GM19328 (cell line): ENCODE measurements around the gene FRS3.

Experiments used
- ATAC-seq: cut with Tn5 transposase; IDR thresholded peaks from one replicate; pipeline ENCODE4 v1.9.1; 2021; ENCODE audit warnings: mild to moderate bottlenecking, moderate library complexity; ENCODE audit not compliant: unreplicated experiment

FRS3 gene

DNA sequence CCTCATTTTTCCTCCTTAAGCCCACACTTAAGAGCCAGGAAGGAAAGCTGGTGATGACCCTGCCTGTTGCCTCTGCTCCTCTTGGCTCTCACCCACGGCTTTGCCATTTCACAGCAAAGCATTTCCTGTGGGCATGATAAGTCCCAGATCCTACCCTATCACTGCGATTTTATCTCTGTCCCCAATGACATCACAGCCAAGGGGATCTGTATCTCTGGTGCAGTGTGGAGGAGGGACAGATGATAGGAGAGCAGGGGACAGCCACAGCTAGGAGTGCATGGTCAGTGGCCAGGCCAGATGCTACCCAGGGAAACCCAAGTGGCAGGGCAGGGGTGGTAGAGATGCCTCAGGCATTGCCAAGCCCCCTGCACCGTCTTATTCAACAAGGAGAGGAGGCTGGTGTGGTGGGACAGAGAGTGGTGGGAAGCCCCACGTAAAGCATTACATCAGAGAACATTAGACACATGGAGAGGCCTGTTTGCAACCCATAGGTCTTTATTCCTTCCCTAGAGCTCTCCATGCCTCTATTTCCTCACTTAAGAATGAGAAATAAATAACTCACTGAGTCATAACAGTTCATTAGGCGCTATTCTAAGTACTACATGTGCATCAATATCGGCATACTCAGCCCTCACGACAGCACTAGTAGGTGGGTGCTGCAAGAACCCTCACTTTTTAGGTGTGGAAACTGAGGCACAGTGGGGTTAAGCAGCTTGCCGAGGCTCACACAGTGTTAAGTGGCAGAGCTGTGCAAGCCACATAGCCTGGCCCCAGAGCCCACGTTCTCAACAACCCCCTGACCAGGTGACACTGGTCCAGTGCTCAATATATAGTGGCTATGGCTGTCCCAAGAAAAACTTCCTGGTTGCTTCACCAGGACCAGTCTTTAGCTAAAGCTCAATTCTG, 48.9 kb downstream of the FRS3 start:
- no peak for ATAC-seq

DNA sequence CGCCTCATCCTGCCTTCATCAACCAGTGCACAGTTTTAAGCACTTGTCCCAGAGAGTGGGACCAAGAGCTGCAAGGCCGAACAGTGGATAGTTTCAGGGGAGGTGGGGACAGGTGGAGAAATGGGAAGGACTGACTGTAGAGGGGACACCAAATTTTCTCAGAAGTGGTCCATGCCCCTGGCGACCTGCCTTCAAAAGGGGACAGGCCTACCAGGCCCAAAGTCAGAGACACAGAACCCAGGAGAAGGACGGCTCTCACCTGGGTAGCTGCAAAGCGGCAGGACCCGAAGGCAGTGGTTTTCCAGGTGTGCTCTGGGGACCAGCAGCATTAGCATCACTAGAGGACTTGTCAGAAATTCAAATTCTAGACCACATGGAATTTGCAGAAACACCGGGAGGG, 50.1 kb downstream of the FRS3 start:
- no peak for ATAC-seq

DNA sequence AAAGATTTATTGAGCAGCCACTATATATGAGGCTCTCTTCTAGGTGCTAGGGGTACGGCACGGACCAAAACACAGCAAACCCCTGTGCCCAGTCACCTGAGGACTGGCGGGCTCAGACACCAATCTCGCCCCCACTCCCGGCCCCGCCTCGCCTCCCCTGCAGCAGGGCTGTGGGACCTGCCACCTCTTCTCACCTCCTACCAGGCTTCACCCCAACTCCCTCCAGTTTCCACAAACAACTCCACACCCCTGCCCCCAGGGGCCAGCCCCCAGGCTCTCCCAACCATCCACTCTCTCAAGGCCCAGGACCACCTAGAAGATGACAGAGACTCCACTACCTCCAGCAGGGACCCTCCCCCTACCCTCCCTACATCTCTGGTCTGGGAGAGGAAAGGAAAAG, 50.7 kb downstream of the FRS3 start:
- ATAC-seq: no peak

DNA sequence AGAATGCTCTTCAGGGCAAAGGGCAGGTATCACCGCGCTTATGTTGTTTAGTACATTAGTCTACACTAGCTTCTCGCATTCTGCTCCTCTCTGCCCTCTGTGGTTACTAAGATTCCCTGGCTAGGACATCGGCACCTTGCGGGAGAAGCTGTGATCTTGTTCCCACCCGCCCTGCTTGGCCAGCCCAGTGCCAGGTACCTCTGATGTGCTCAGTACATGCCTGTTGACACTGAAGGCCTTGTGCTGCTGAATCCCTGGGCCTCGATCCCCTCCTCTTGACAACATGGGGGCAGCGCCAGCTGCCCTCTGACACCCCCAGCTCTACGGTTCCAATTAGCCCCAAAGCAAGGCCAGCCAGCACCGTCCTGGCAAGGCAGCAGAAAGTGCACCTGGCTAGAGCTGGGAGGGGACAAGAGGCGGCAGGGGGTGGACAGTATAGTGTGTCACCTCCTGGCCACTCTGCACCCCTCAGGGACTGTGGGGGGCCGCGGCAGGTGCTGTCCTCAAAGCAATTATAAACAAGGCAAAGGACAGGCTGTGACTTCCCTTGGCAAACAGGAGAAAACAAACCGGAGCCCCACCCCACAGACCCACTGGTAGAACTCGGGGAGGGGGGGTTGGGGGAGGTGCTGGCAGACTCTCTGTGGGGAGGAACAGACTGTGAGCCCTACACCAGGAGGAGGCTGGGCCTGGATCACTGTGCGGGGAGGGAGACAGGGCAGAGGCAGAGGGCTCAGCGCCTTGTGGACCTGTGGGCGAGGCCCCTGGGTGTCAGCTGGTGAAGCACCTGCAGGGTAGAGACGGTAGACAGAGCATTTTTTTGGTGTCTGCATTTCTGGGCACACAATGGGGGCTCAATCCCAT, 51.4 kb downstream of the FRS3 start:
- no peak for ATAC-seq

DNA sequence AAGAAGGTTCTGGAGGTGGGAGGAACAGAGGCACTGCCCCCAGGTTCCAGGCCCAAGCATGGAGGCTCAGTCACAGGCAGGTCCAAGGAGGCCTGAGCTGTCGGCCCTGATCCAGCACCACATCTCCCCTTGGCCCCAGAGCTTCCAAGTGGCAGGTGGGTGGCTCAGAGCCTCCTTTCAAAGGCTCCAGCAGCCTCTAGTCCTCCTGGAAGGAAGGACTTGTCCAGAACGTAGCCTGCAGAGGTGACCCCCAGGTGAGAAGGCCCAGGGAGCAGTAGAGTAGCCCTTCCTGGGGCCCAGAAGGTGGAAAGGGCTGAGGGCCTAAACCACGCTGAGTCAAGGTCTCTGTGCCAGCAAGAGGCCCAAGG, 52.0 kb downstream of the FRS3 start:
- no peak for ATAC-seq

DNA sequence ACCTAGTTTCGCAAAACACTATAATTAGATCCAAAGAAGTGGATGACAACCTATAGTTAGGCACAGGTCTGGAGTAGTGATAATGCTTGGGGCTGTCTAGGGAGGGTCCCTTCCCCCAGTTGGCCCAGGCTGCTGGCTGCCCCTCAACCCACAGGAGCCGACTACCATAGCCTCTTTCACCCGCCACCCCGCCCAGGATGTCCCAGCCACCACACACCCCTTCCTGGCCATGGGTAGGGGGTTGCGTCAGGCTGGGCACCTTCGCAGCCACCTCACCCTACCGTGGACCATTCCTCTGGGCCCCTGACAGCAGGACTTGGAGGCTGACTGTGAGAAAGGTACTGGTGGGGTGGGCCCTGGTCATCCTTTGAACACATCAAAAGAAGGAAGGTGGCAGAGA, 52.8 kb downstream of the FRS3 start:
- no peak for ATAC-seq

DNA sequence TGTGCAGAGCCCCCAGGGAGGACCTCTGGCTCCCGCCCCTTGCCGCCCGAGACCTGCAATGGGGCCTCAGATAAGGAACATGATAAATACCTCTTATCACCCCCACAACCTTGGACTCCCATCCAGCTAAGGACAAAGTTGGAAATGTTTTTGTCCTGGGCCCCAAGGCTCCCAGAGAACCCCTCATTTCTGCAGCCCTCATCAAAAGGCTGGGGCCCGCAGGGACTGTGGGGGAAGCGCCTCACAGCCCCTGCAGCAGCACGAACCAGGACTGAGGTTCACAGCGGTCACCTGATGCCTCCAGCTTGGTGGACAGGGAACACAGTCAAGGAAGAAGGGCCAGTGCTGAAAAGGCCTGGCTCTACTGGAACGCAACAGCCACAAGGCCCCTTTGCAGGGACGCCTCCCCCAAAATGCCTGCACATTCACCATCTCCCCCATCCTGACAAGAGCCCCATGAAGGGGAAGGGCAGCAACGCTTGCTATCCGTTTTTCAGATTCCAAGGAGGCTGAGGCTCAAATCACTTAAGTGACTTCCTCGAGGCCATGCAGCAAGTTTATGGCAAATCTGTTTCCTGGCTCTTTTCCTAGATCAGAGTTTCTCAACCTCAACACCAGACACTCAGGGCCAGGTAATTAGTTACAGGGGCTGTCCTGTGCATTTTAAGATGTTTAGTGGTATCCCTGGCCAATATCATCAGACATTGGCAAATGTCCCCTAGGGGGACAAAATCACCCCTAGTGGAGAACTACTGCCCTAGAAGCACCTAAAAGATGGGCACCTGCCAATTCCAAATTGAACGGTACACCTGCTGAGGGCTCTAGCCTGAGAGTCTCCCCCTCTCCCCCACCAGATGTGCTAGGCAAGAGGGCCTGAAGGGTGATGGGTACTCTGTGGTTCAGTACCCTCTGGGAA, 54.9 kb downstream of the FRS3 start:
- ATAC-seq: no peak

DNA sequence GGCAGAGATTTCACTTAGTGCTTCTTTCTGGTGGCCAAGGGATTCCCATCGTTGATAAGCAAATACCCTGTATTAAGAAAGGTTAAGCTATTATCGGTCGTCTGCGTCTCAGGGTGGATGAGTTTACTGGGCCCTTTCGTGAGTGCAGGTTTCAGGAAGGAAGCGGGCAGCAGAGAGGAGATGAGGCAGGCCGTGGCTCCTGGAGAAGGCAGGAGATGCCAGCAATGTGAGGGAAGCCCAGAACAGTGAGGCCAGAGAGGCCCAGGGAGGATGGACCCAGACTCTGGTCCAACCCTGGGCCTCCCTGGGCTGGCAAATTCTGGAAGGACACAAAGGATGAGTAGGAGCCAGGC, 55.5 kb downstream of the FRS3 start:
- ATAC-seq: no peak

DNA sequence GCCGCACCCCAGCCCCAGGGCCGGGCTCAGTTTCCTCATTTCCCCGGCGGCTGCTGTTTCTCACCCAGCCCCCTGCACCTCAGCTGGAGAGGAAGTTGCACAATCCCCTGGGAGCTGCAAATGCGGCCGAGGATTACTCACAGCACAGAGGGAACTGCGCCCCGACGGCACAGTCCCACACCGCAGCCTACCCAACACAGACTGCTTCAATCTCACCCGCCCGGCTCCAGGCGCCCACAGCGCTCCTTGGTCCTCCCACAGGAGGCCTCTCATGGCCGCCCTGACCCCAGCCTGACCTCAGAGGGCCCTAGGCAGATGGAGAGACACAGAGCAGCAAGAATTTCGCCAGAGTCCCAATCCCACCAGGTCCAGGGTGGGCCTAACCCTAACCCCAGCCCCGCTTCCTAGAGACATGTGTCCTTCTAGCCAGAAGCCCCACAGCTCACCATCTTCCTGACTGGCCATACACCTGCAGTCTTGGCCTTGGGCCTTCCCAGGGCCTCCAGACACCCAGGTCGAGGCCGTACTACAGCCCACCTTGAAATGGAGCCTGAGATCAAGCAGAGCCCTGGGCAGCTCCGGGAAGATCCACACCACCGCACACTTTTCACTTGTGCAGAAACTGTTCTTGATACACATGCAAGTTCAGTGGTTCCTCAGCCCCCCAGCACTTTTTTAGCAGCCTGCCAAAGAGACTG, 56.0 kb downstream of the FRS3 start:
- peak; percentile 56 for ATAC-seq

DNA sequence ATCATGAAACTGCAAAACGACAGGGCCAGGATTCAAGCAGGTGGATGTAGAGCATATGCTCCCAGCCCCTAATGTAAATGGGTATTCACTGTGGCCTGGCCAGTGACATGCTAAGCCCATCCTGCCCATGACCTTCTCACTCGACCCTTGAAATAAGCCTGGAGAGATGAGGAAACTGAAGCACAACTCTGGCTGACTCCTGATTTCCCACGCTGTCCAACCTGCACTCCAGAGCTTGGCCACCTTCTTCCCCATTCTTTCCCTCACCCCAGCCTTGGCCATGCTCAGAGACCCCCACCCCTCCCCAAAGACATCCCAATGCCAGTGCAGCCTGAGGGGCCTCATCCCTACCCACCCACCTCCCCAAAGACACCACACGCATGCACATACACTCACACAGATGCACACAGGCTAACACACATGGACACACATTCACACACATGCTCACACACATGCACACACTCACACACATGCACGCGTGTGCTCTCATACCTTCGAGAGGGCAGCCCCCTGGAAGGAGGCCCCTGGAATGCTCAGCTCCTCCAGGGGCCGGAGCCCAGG, 56.7 kb downstream of the FRS3 start:
- peak; percentile 2 for ATAC-seq

DNA sequence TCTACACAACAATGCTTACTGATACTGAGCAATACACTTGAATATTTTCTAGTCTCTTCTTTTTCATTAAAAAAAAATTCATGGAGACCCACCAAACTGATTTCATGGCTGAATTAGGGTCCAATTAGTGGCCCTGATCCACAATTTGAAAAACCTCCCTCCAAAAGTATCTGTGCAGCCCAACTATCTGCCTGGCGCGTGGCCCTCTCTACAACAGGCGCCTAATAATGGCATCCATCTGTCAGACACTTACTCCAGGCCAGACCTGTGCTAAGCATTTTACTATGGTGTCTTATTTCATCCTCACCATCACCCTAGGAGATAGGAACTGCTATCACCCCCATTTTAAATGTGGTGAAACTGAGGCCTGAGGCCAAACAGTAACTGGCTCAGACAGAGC, 58.3 kb downstream of the FRS3 start:
- ATAC-seq: no peak

DNA sequence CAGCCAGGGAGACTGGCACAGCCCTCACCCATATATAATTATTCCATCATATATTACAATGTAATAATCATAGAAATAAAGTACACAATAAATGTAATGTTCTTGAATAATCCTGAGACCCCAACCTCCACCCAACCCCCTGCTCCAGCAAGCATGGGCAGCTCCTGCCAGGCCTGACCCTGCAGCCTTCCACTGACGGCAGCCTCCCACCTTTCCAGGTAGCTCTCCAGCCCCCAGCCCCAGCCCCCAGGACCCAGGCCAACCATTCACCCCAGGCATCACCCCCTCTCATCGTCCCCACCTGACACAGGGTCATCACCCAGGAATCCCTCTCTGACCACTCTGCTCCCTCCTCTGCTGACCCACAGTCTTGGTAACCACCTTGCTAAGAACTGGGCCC, 58.9 kb downstream of the FRS3 start:
- ATAC-seq: no peak

DNA sequence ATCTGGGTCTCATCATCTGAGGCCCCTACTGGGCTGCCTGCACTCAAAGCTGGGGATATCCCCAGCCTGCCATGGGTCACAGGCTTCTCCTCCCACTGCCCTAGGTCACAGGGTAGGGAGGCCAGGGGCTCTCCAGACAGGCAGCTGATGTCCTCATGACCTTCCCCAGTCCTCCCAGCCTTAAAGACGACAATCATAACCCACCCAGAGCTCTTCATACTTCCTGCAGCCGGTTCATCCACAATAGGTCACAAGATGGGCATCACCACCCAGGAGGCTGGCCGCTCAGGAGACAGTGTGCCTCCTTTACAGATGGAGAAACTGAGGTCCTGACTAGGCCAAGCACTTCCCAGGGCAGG, 59.5 kb downstream of the FRS3 start:
- ATAC-seq: no peak
